ENCODE results near the gene ERLIN1. TPM values are rescaled to one million over a fixed set of nuclear protein-coding genes. Genes with fewer than 3 reads are reported as not detected.
A peak's percentile ranks its signal among the peaks of the same experiment; 100 is the strongest.

Gene ERLIN1
- polyA plus RNA-seq, 1 donor (not counting 4 experiments of a cell fraction or from before 2014, with no cell fraction given), result 45.6 TPM

GRCh38 chr10:100229819-100230422 is 44.1 kb upstream of the ERLIN1 start:
- peaks cover 2% of the 10 kb centered on the region for H3K9me1 ChIP-seq (ENCODE audit: control insufficient read depth, extremely low read depth, insufficient read depth, low read length)
- FAIRE-seq, result no peak
- no peaks in the 10 kb centered on the region for H4K20me1 ChIP-seq (ENCODE audit: control insufficient read depth, extremely low read depth, insufficient read depth, low read length)
- H3K9ac ChIP-seq (ENCODE audit: control insufficient read depth, extremely low read depth, insufficient read depth, low read length), result peak overlapping the region; percentile 98
- H3K4me2 ChIP-seq (ENCODE audit: control insufficient read depth, extremely low read depth, insufficient read depth, low read depth, low read length), result peak overlapping the region; percentile 83
- peak overlapping the region; percentile 94 for H3K27ac ChIP-seq (ENCODE audit: control insufficient read depth, insufficient read depth, low read length)
- TF ChIP-seq CTCF (optimal IDR thresholded peaks at IDR 0.05 in 1 of 3, IDR thresholded peaks at IDR 0.05 in 1 of 3, conservative IDR thresholded peaks at IDR 0.05 in 1 of 3; ENCODE audit: extremely low read depth in 1 of 3, insufficient read depth in 2 of 3, low read length in 3 of 3), result no peak
- TF ChIP-seq EZH2 (IDR thresholded peaks at IDR 0.05; ENCODE audit: low read length), result no peak
- dilution Hi-C loops (cut with MboI; ENCODE audit: extremely low pct_ligation_motif_present, low sequenced_read_pairs), result no loop called here
- H2AFZ ChIP-seq (ENCODE audit: control insufficient read depth, low read length), result peak overlapping the region; percentile 90
- no peak for DNase-seq (ENCODE audit: low read depth, low spot score)
- peaks cover 32% of the 10 kb centered on the region for H3K79me2 ChIP-seq (ENCODE audit: control insufficient read depth, insufficient read depth, low read length)
- no peaks in the 10 kb centered on the region for H3K9me3 ChIP-seq (ENCODE audit: control insufficient read depth, low read depth, low read length)
- no peaks in the 10 kb centered on the region for H3K27me3 ChIP-seq (ENCODE audit: control insufficient read depth, extremely low read depth, insufficient read depth, low read length)
- H3K36me3 ChIP-seq (ENCODE audit: control insufficient read depth in 2 of 2, extremely low read depth in 1 of 2, insufficient read depth in 2 of 2, low read length in 2 of 2), result peaks cover 7 to 13% of the 10 kb centered on the region in 2 experiments
- H3K4me1 ChIP-seq (ENCODE audit: control insufficient read depth, extremely low read depth, insufficient read depth, low read length), result peaks cover 13% of the 10 kb centered on the region
- peak overlapping the region; percentile 96 to 100 (median 98) for H3K4me3 ChIP-seq (ENCODE audit: control insufficient read depth in 2 of 3, extremely low read depth in 1 of 3, insufficient read depth in 2 of 3, low read depth in 1 of 3, low read length in 3 of 3)

GRCh38 chr10:100223879-100224278 is 38.0 kb upstream of the ERLIN1 start:
- peaks cover 28% of the 10 kb centered on the region for H3K79me2 ChIP-seq (ENCODE audit: control insufficient read depth, insufficient read depth, low read length)
- no peaks in the 10 kb centered on the region for H3K9me3 ChIP-seq (ENCODE audit: control insufficient read depth, low read depth, low read length)
- H3K27me3 ChIP-seq (ENCODE audit: control insufficient read depth, extremely low read depth, insufficient read depth, low read length), result no peaks in the 10 kb centered on the region
- H3K4me3 ChIP-seq (ENCODE audit: control insufficient read depth in 2 of 3, extremely low read depth in 1 of 3, insufficient read depth in 2 of 3, low read depth in 1 of 3, low read length in 3 of 3), result no peak overlapping the region
- no peaks in the 10 kb centered on the region for H4K20me1 ChIP-seq (ENCODE audit: control insufficient read depth, extremely low read depth, insufficient read depth, low read length)
- H2AFZ ChIP-seq (ENCODE audit: control insufficient read depth, low read length), result no peak overlapping the region
- dilution Hi-C loops (cut with MboI; ENCODE audit: extremely low pct_ligation_motif_present, low sequenced_read_pairs), result no loop called here
- H3K27ac ChIP-seq (ENCODE audit: control insufficient read depth, insufficient read depth, low read length), result no peak overlapping the region
- H3K9me1 ChIP-seq (ENCODE audit: control insufficient read depth, extremely low read depth, insufficient read depth, low read length), result peaks cover 2% of the 10 kb centered on the region
- H3K36me3 ChIP-seq (ENCODE audit: control insufficient read depth in 2 of 2, extremely low read depth in 1 of 2, insufficient read depth in 2 of 2, low read length in 2 of 2), result peaks cover 13 to 15% of the 10 kb centered on the region in 2 experiments
- H3K4me2 ChIP-seq (ENCODE audit: control insufficient read depth, extremely low read depth, insufficient read depth, low read depth, low read length), result no peak overlapping the region
- no peak for DNase-seq (ENCODE audit: low read depth, low spot score)
- FAIRE-seq, result no peak
- TF ChIP-seq CTCF (optimal IDR thresholded peaks at IDR 0.05 in 1 of 3, IDR thresholded peaks at IDR 0.05 in 1 of 3, conservative IDR thresholded peaks at IDR 0.05 in 1 of 3; ENCODE audit: extremely low read depth in 1 of 3, insufficient read depth in 2 of 3, low read length in 3 of 3), result no peak
- no peak for TF ChIP-seq EZH2 (IDR thresholded peaks at IDR 0.05; ENCODE audit: low read length)
- H3K9ac ChIP-seq (ENCODE audit: control insufficient read depth, extremely low read depth, insufficient read depth, low read length), result no peak overlapping the region
- H3K4me1 ChIP-seq (ENCODE audit: control insufficient read depth, extremely low read depth, insufficient read depth, low read length), result peaks cover 5% of the 10 kb centered on the region

Measured in keratinocyte (primary cell).